GM19438 (cell line): ENCODE data around the gene AIP.

Experiments used
- ATAC-seq: cut with Tn5 transposase; IDR thresholded peaks from one replicate; pipeline ENCODE4 v1.9.1; 2021; ENCODE audit warnings: low read depth; ENCODE audit not compliant: unreplicated experiment

The AIP gene

DNA sequence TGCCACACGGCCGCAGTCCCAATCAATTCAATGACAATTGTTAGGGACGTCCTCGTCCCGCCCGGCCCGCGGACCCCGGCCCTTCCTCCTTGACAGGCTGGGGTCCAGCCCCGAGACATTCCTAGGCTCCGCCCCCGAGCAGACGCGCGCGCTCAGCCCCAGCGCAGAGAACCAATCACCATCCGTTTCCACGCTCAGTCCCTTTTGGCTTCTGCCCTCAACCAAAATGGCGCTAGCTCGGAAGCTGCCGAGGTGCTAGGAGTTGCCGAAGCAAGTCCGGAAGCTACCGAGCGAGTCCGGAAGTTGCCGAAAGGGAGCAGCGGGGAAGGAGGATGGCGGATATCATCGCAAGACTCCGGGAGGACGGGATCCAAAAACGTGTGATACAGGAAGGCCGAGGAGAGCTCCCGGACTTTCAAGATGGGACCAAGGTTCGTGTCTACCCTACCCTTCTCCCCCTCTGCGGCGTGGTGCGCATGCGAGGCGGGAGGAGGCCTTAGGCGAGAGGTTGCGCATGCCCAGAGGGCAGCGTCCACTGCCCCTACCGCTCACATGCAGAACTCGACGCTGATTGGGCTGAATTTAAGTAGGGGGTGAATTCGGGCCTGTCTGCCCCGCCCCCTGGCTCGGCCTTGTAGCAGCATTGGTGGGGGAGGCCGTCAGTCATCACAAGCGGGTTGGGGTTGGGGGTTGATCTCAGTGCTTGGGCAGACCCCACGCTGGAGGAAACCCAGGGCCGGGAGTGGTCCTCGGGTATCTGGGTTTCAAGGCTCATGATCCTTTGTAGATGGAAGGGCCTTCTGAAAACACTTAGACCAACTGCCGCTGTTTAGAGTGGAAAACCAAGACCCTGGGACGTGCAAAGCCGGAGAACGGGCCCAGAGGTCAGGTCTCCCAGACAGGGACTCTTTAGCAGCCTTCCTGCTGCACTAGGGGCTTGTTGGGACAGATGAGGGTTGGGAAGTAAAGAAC, at the start of gene AIP:
Gene AIP, plus strand, starts transcription at position 200 of the 972 bp plus-strand sequence. Its CDS starts 133 bp downstream, at position 333.
- peak; percentile 57 for ATAC-seq

DNA sequence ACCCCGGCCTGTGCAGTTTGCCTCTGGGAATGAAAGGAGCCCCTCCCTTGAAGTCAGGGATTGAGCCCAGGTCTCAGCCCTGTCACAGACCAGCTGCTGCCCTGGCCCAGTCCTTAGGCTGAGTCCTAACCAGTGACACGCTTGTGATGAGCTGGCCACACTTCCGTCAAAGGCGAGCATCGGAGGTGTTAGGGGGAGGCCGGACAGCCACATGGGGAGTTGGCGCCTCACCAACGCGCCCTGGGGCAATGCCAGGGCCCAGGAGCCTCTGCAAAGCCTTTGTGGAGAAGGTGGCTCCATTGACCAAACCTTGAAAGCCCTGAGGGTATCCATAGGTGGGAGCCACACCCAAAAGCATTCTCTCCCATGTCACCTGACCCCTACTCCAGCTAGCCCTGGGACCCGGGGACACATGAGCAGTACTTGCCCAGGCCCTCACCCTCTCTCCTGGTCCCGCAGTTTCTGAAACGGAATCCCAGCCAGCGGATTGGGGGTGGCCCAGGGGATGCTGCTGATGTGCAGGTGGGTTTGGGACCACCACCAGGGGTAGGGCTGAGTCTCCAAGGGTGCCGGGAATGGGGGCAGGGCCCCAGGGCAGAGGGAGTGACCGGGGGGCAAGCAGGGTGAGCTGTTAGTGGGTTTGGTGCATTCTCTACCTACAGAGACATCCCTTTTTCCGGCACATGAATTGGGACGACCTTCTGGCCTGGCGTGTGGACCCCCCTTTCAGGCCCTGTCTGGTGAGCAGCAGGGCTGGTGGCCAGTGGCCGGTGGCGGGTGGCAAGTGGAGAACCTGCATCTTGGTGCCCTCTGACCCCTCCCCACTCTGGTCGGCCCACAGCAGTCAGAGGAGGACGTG, 49.1 kb upstream of the AIP start:
- ATAC-seq: no peak

DNA sequence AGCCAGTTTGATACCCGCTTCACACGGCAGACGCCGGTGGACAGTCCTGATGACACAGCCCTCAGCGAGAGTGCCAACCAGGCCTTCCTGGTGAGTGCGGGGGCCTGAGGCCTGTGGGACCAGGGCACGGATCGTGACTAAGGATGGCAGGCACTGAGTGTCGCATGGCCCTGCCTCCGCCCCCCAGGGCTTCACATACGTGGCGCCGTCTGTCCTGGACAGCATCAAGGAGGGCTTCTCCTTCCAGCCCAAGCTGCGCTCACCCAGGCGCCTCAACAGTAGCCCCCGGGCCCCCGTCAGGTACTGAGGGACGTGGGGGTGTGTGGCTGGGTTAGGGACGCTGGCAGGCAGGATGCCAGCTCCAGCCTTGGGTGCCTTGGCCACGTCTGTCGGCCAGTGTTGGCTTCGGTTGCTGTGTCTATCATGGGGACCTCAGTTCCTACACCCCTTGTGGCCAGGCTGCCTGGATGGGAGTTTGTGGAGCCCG, 48.4 kb upstream of the AIP start:
- ATAC-seq: no peak

DNA sequence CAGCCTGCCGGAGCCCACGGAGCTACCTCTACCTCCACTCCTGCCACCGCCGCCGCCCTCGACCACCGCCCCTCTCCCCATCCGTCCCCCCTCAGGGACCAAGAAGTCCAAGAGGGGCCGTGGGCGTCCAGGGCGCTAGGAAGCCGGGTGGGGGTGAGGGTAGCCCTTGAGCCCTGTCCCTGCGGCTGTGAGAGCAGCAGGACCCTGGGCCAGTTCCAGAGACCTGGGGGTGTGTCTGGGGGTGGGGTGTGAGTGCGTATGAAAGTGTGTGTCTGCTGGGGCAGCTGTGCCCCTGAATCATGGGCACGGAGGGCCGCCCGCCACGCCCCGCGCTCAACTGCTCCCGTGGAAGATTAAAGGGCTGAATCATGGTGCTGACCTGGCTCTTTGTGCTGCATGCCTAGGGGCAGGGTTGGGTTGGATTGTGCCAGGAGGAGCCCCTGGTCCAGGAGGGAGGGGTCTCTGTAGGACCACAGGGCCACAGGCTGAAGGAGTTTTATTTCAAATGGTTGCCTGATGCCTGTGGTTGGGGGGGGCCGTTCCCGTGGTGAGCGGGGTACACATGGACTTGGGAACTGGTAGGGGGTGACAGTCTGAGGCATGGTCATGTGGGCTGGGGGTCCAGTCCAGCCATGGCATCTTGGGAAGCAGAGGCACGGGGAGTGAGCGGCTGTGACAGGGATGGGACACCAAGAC, 47.6 kb upstream of the AIP start:
- no peak for ATAC-seq

DNA sequence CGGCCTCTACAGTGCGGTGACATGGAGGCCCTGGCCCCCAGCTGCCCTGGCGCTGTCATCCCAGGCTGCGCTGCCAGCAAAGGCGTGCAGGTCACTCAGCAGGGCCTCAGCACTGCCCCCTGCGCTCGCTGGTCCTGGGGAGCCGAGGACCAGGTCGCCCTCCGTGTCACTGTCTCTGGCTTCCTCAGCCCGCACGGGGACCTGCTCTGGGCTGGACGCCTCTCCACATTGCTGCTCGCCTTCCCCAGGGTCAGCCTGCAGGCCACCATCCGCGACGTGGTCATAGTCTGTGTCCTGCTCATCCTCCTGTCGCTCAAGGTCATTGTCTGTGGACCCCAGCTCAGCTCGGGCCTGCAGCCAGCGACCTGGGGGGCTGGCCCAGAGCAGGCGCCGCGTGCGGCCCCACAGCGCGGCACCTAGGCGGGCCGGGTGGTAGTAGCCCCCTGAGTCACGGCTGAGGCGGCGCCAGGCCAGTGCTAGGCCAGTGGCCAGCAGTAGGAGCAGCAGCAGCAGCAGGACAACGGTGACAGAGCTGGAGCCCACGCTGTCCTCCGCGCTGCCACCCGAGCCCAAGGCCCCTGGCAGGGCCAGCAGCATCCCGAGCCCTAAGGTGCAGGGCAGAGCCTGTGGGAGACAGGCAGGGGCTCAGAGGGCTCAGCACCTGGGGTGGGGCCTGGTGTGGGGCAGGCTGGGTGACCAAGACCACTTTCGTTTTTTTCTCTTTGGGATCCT, 46.9 kb upstream of the AIP start:
- no peak for ATAC-seq

DNA sequence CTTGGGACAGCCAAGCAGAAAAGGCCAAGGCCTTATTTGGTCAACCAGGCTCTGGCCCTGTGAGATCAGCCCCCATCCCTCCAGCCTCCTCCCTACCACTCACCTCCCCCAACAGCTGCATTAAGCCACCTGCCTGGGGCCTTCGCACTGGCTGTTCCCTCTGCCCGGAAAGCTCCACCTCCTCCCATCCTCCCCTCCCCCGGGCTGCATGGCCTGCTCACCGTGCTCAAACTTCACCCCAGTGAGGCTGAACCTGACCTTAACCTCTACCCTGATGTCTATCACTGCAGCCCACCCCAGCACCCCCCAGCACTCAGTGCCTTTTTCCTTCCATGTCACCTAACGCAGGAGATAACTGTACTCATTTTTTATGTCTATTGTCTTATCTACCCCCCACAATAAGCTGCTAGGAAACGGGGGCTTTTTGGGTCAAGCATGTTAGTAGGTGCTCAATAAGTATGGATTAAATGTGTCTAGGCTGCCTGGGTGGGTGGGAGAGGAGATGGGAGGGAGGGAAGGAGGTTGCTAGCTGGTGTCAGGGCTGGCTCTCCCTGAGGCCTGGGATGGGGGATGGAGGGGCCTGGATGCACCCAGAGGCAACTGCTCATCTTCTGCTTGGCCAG, 46.3 kb upstream of the AIP start:
- peak; percentile 41 for ATAC-seq

DNA sequence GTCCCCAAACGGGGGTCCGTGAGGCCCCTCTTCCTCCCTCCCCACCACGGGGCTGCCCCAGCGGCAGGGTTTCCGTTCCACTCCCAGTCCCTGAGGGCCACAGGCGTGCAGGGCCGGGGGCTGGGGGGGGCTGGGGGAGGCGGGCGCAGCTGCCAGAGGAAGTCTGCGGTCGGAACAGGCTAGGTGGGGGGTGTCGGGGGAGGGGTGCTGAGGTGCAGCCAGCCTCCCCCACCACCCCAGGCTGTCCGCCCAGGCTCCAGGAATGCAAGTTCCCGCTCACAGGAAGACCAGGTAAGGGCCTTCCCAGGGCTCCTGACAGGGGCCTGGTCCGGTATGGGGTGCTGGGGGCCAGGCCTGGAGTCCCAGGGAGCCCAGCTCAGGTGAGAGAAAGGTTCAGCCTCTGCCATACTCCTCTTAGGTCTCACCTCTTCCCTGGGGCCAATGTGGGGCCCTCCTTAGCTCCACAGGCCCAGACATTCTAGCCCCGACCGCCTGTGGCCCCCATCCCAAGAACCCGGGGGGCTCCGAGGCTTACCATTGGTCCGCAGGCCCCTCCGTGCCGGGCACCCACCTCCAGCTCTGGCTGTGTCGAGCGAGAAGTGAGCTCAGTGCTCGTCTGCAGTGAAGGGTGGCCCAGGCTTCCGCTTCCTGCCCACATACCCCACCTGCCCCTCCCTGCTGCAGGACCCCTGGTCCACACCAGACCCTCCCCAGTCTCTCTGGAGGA, 45.6 kb upstream of the AIP start, which contains the start of gene PTPRCAP:
Gene PTPRCAP, minus strand, starts transcription at position 601 of the 727 bp plus-strand sequence. Its CDS starts 63 bp downstream, at position 538.
- ATAC-seq: no peak

DNA sequence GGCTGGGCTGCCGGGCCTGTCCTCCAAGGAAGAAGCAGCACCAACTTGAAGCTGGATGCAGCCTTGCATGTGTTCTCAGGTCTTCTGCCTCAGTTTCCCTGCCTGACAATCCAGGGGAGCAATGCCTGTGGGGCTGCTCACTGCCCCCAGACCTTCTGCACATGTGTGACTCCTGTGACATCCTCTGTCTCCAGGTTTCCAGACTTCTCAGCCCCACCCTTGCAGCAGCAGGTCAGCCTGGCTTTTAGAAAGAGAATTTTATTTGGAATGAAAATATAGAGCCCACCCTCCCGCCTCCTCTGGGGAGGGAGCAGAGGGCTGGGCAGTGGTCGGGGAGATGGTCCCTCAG, 45.0 kb upstream of the AIP start:
- no peak for ATAC-seq

DNA sequence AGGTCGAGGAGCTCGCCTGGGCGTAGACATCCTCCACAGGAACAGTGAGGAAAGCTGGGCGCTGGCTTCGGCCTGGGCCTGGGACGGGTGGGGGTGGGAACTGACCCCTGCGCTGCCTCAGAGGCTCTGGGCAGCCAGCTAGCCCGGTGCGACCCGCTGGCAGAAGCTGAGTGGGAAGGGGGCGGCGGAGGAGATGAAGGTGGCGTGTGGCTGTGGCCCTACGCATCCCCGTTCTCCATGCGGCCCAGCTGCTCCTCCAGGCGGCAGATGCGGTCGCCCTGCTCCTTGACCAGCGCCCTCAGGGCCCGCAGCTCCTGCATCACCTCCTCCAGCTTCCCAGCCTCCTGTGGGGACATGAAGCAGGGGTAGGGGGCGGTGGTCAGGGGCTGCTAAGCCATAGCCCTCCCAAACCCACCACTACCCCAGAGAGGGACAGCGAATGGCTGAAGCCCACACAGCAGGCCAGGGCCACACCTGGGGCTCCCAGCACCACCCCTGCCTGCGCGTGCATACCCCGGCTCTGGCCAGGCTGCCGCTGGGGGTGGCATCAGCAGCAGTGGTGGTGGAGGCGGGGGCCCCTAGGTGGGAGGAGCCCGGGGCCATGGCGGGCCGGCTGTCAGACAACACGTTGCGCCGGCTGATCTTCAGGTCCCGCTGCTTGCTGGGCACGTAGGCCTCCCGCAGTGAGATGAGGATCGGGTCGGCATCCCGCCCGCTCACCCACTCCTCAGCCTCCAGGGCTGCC, 44.5 kb upstream of the AIP start:
- ATAC-seq: no peak

DNA sequence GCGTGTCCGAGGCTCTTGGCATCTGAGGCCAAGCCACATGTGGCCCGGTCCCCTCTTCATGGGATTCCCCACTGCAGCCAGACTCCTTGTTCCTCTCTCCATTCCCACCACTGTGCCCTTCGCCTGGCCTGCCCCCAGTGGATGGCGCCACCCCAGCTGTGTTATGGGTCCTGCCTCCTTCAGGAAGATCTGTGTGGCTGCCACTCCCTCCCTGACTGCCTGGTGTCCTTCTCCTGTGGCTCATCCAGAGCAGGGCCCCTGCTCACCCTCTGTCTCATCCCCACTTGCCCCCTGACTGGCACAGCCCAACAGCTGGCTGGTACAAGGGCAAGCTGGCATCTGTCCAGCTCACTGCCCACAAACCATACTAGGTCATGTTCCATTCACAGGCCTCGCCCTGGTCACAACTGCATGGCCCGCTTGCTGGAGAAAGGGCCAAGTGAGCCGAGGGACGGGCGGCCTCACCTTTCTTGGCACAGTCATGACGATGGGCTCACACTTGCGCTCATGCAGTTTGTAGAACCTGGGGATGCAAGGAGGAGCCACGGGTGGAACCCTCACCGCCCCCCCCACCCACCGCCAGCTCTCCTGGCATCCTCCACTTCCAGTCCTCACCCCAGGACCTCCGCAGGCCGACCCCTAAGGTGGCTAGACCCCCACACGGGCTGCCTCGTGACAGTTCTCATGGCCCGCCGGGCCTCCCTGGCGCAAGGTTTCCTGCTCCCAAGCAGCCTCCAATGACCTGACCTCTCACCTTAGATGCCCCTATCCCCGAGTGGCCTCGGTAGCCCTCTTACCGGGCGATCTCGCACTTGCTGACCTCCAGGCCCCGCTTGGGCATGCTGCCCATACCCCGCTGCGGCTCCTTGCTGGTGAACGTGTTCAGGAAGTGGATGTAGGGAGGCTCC, 43.3 kb upstream of the AIP start:
- no peak for ATAC-seq

DNA sequence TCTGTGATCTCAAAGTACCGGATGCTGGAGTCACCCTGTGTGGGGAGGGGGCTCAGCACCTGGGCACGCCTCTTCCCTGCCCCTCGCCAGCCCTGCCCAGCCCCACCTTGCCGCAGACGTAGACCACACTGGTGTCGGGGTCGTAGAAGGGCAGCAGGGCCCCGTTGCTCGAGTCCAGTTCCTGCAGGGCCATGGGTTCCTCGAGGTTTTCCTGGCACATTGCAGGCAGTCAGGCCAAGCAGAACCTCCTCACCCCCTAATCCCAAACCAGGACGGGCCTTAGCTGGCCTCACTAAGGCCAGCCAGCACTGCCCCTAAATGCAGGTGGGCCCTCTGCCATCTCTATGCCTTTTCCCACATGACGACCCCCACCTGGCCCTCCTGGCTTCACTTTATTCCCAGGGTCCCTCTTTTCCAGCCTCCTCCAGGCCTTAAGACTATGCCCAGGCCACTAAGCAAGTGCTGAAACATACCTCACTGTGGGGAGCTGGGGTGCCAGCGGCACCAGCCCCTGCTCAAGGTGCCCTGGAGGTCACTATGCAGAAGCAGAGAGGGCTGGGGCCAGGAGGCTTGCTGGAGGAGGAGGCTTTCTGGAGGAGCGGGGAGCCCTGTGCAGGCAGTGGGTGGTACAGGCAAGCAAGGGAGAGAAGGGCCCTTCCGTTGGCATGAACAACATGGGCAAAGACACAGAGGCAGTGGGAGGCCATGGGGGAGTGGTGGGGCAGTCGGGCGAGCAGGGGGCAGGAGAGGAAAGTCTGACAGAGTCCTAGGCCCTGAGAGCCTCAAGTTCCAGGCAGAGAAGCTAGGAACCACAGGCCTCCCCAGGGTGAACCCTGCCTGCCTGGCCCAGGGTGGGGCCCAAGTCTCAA, 42.4 kb upstream of the AIP start:
- no peak for ATAC-seq

DNA sequence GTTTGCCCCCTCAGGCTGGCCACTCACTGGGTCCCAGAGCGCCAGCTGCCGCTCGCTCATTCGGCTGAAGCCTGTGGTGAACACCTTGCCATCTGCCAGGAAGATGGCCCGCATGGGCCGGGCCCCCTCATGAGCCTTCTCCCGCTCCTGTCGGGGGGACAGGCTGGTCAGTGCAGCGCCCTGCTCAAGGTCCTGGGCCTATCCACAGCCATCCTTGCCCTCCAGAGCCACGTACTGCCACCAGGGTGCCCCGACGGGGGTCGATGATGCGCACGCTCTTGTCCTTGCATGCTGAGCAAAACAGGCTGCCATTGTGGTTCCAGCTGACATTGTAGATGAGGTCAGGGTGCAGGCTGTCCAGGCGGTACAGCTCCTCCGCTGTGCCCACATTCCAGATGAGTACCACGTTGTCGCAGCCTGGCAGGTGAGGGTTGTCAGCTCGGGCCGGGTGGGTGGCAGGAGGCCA, 41.7 kb upstream of the AIP start:
- no peak for ATAC-seq

DNA sequence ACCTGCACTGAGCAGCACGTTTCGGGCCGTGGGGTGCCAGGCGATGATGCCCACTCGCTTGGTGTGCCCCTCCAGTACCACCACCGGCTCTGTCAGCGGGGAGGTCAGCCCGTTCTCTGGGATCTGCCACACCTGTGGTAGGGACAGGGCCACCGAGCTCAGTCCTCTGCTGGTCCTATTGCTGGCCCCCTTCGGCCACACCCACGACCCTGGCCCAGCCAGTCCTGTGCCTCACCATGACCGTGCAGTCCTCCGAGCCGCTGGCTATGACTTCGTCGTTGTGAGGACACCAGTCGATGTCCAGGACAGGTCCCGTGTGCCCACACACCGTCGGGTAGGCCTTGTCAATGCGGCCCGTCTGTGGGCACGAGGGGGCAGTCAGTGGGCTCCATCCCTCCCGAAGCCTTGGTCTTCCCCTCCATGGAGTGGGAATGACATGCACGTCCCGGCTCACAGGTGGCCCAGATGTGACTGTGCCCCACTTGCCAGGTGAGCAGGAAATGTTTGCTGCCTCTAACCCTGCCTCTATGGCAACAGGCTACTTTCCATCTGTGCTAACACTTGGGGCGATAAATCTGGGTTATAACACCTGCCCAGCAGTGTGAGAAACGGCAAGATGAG, 41.0 kb upstream of the AIP start:
- no peak for ATAC-seq

DNA sequence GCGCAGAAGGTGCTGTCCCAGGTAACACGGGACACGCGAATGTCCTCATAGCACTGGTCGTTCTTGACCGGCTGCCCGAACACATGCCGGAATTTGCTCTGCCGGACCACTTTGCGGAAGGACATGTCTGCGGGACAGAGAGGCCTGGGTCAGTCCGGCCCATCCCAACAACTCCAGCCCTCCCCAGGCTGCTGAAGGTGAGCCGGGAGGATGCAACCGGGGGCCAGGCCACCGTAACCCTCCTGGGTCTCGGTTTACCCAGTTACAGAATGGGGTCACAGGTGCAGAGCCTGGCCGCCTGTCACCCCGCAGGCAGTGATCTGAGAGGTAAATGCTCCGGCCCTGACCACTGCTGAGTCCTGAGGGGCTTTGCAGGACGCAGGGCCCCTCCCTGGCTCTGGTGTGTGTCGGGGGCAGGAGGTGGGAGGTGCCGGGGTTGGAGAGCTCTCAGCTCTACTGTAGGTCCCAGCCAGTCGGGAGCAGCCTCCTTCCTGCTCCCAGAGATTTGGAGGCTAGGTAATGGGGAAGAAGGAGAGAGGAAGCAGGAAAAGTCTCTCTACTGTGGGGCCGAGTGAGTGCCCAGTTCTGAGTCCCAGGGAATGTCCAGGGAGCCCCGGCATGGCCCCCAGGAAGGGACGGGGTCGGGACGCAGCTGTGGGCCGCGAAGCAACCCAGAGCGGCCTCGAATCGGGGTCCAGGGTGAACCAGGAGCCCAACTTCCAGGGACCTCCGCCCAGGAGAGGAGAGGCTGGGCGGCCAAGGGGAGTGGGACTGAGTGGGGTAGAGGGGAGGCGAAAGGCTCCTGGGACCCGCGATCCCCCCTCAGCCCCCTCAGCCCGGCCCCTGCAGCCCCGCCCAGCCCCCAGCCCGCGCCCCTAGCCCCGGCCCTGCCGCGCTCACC, 40.1 kb upstream of the AIP start:
- no peak for ATAC-seq

DNA sequence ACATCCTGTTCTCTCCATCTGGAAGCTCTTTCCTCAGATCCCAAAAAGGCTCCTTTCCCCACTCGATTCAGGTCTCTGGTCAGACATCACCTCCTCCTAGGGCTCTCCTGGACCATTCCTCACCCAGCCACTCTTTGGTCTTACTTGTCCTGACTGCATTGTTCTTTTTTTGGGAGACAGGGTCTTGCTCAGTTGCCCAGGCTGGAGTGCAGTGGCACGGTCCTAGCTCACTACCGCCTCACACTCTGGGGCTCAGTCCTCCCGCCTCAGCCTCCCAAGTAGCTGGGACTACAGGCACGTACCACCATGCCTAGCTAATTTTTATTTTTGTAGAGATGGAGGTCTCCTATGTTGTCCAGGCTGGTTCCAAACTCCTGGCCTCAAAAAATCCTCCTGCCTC, 37.3 kb upstream of the AIP start:
- no peak for ATAC-seq
